GM19351 (cell line): ENCODE results near the gene SLC4A11.
"Not testable (repeated sequence)": the region's sequence is repeated elsewhere in the genome, so short reads cannot be mapped to it uniquely, and the experiment has no call there.

Source experiments
- ATAC-seq: cut with Tn5 transposase; IDR thresholded peaks from one replicate; pipeline ENCODE4 v1.9.1; 2021; ENCODE audit warnings: mild to moderate bottlenecking, moderate library complexity; ENCODE audit not compliant: unreplicated experiment

Gene SLC4A11

GRCh38 chr20:3204124-3204794 is 34.7 kb downstream of the SLC4A11 start, which contains the start of gene DDRGK1:
Gene DDRGK1, minus strand, starts transcription at chr20:3204682. Its CDS starts 55 bp downstream, at chr20:3204627.
- ATAC-seq: peak; percentile 80

- peak; percentile 24 for ATAC-seq
These were observed 35.5 kb downstream of the SLC4A11 start for GRCh38 chr20:3203315-3204123.

- ATAC-seq: no peak
These were observed 36.0 kb downstream of the SLC4A11 start for GRCh38 chr20:3202965-3203314.

- no peak for ATAC-seq
These were observed 38.8 kb downstream of the SLC4A11 start for GRCh38 chr20:3199976-3200755.

- ATAC-seq: no peak
These were observed 39.8 kb downstream of the SLC4A11 start for GRCh38 chr20:3199206-3199605.

- ATAC-seq: no peak
These were observed 43.3 kb downstream of the SLC4A11 start for GRCh38 chr20:3195590-3196237.

GRCh38 chr20:3194617-3195280 is 44.2 kb downstream of the SLC4A11 start:
- ATAC-seq: no peak

GRCh38 chr20:3193806-3194616 is 45.0 kb downstream of the SLC4A11 start:
- ATAC-seq: no peak

- ATAC-seq: no peak
These were observed 46.6 kb downstream of the SLC4A11 start for GRCh38 chr20:3192226-3193015.

- no peak for ATAC-seq
These were observed 48.3 kb downstream of the SLC4A11 start for GRCh38 chr20:3190681-3191111.

GRCh38 chr20:3189561-3190131 is 49.3 kb downstream of the SLC4A11 start:
- no peak for ATAC-seq

- no peak for ATAC-seq
These were observed 50.1 kb downstream of the SLC4A11 start for GRCh38 chr20:3188823-3189413.

GRCh38 chr20:3187861-3188260 is 51.1 kb downstream of the SLC4A11 start:
- not testable (repeated sequence) for ATAC-seq

- ATAC-seq: no peak
These were observed 54.9 kb downstream of the SLC4A11 start for GRCh38 chr20:3183896-3184612.

GRCh38 chr20:3182429-3182828 is 56.6 kb downstream of the SLC4A11 start:
- ATAC-seq: not testable (repeated sequence)

GRCh38 chr20:3181270-3181669 is 57.7 kb downstream of the SLC4A11 start:
- no peak for ATAC-seq

GRCh38 chr20:3180319-3180718 is 58.7 kb downstream of the SLC4A11 start:
- no peak for ATAC-seq
